ENCODE data around the gene SEC31A. TPM values are rescaled to one million over a fixed set of nuclear protein-coding genes. Genes with fewer than 3 reads are reported as not detected.
A peak's percentile ranks its signal among the peaks of the same experiment; 100 is the strongest.

SEC31A gene
- total RNA-seq, 1 donor from 2014 or later: 98.8 TPM

GRCh38 chr4:82775243-82775642, 115.7 kb downstream of the SEC31A start:
- DNase-seq (ENCODE audit: low read depth): no peak
- TF ChIP-seq CTCF (conservative IDR thresholded peaks at IDR 0.05; ENCODE audit: low read depth, low read length): no peak
- H3K4me3 ChIP-seq (ENCODE audit: low read depth, low read length): no peak overlapping the region

- TF ChIP-seq CTCF (conservative IDR thresholded peaks at IDR 0.05; ENCODE audit: low read depth, low read length): no peak
- no peak overlapping the region for H3K4me3 ChIP-seq (ENCODE audit: low read depth, low read length)
- peak; percentile 77 for DNase-seq (ENCODE audit: low read depth)
Observed at GRCh38 chr4:82774711-82775171, 116.2 kb downstream of the SEC31A start.

GRCh38 chr4:82773057-82773456, 117.9 kb downstream of the SEC31A start:
- DNase-seq (ENCODE audit: low read depth): no peak
- H3K4me3 ChIP-seq (ENCODE audit: low read depth, low read length): no peak overlapping the region
- no peak for TF ChIP-seq CTCF (conservative IDR thresholded peaks at IDR 0.05; ENCODE audit: low read depth, low read length)

- no peak for DNase-seq (ENCODE audit: low read depth)
- no peak for TF ChIP-seq CTCF (conservative IDR thresholded peaks at IDR 0.05; ENCODE audit: low read depth, low read length)
- no peak overlapping the region for H3K4me3 ChIP-seq (ENCODE audit: low read depth, low read length)
Observed at GRCh38 chr4:82770607-82771006, 120.3 kb downstream of the SEC31A start.

Other genes starting within 250 kb of the SEC31A start
- gene SCD5, start 92.4 kb downstream of the SEC31A start, total RNA-seq: 6.1 and 22.7 TPM in 2 replicates
- gene THAP9, start 9.6 kb upstream of the SEC31A start, total RNA-seq: 2.5 and 3.0 TPM in 2 replicates
- 8.4 and 14.7 TPM in 2 replicates for gene LIN54, start 119.7 kb upstream of the SEC31A start, total RNA-seq
- gene COPS4, start 144.0 kb upstream of the SEC31A start, total RNA-seq: 27.0 and 68.5 TPM in 2 replicates
- gene PLAC8, start 223.6 kb upstream of the SEC31A start, total RNA-seq: 1.7 and 8.4 TPM in 2 replicates

Measured in epithelial cell of proximal tubule (primary cell).